Neural cell (in vitro differentiated cells): ENCODE data around the gene ZNF512B. TPM values are rescaled to one million over a fixed set of nuclear protein-coding genes. Genes with fewer than 3 reads are reported as not detected.

Experiments
- H2AFZ ChIP-seq: fragments of 200-600, 300-800 bp; sonication (generic), shearing (Covaris generic); 2 replicates; pipeline ENCODE4 v1.6.0; 2014; ENCODE audit warnings: low read depth, mild to moderate bottlenecking, antibody characterized with exemption, low read length, moderate library complexity
- H3F3A ChIP-seq: fragments of 200-600 bp; shearing (Covaris generic); 2 replicates; pipeline ENCODE4 v1.6.1; 2016; ENCODE audit warnings: mild to moderate bottlenecking, moderate library complexity, mixed read lengths, antibody characterized with exemption, low read length; ENCODE audit not compliant: insufficient read depth, poor library complexity, severe bottlenecking
- H3K27ac ChIP-seq: fragments of 200-600, 300-800 bp; sonication (generic), shearing (Covaris generic); 2 replicates; pipeline ENCODE4 v1.5.1; 2014; ENCODE audit warnings: mild to moderate bottlenecking, low read length, moderate library complexity
- H3K27me3 ChIP-seq: fragments of 300-800, 200-600 bp; sonication (generic), shearing (Covaris generic); 2 replicates; pipeline ENCODE4 v1.6.0; 2014; ENCODE audit warnings: mild to moderate bottlenecking, low read depth, low read length, moderate library complexity; ENCODE audit not compliant: insufficient read depth
- H3K36me3 ChIP-seq: fragments of 300-800, 200-600 bp; sonication (generic), shearing (Covaris generic); 2 replicates; pipeline ENCODE4 v1.5.1; 2014; ENCODE audit warnings: mild to moderate bottlenecking, antibody characterized with exemption, low read length, moderate library complexity; ENCODE audit not compliant: insufficient read depth
- H3K4me2 ChIP-seq: fragments of 300-800, 200-600 bp; sonication (generic), shearing (Covaris generic); 2 replicates; pipeline ENCODE4 v1.6.0; 2014; ENCODE audit warnings: mild to moderate bottlenecking, low read length
- H3K4me3 ChIP-seq: fragments of 300-800, 200-600 bp; sonication (generic), shearing (Covaris generic); 2 replicates; pipeline ENCODE4 v1.5.1; 2014; ENCODE audit warnings: mild to moderate bottlenecking, low read length, moderate library complexity
- H3K79me2 ChIP-seq: fragments of 200-600 bp; shearing (Covaris generic); replicated peaks from 2 replicates; pipeline ENCODE4 v1.6.0; 2014; ENCODE audit warnings: mild to moderate bottlenecking, low read length, moderate library complexity; ENCODE audit not compliant: insufficient read depth
- H3K9ac ChIP-seq: fragments of 300-800, 200-600 bp; sonication (generic), shearing (Covaris generic); 2 replicates; pipeline ENCODE4 v1.6.1; 2016; ENCODE audit warnings: mild to moderate bottlenecking, low read length, mixed read lengths
- H3K9me2 ChIP-seq: fragments of 200-600 bp; shearing (Covaris generic); 2 replicates; pipeline ENCODE4 v1.6.1; 2016; ENCODE audit warnings: mild to moderate bottlenecking, low read length, mixed read lengths; ENCODE audit not compliant: insufficient read depth
- H3K9me3 ChIP-seq: fragments of 200-600, 300-800 bp; sonication (generic), shearing (Covaris generic); 2 replicates; pipeline ENCODE4 v1.6.1; 2016; ENCODE audit warnings: mild to moderate bottlenecking, mixed run types, low read length, moderate library complexity, mixed read lengths
- H4K20me1 ChIP-seq: fragments of 200-600 bp; shearing (Covaris generic); 2 replicates; pipeline ENCODE4 v1.6.1; 2016; ENCODE audit warnings: mild to moderate bottlenecking, mixed run types; ENCODE audit not compliant: insufficient read depth
- CTCF ChIP-seq: fragments of 450-650 bp; IDR thresholded peaks from 2 replicates; pipeline ENCODE4 v1.5.1; 2014; ENCODE audit warnings: antibody characterized with exemption, mild to moderate bottlenecking, moderate library complexity; ENCODE audit not compliant: poor library complexity, severe bottlenecking
- EP300 ChIP-seq: fragments of 450-650 bp; conservative IDR thresholded peaks from 2 replicates; pipeline ENCODE4 v1.6.1; 2014; ENCODE audit warnings: antibody characterized with exemption, mild to moderate bottlenecking, moderate library complexity; ENCODE audit not compliant: poor library complexity, severe bottlenecking
- EZH2 ChIP-seq: fragments of 200-600, 300-800 bp; shearing (Covaris generic), sonication (generic); IDR thresholded peaks from 2 replicates; pipeline ENCODE4 v1.6.1; 2014; ENCODE audit warnings: antibody characterized with exemption, low read length, borderline replicate concordance, mild to moderate bottlenecking; ENCODE audit not compliant: insufficient read depth, poor library complexity, severe bottlenecking
- MXI1 ChIP-seq: fragments of 450-650 bp; conservative IDR thresholded peaks from 2 replicates; pipeline ENCODE4 v1.6.1; 2014; ENCODE audit warnings: antibody characterized with exemption, mild to moderate bottlenecking; ENCODE audit not compliant: poor library complexity, severe bottlenecking
- POLR2AphosphoS5 ChIP-seq: IDR thresholded peaks from 2 replicates; pipeline ENCODE4 v1.6.1; 2012
- RAD21 ChIP-seq: fragments of 450-650 bp; conservative IDR thresholded peaks from 2 replicates; pipeline ENCODE4 v1.6.1; 2014; ENCODE audit warnings: antibody characterized with exemption, mild to moderate bottlenecking, moderate library complexity
- REST ChIP-seq: IDR thresholded peaks from 2 replicates; pipeline ENCODE4 v1.6.1; 2012; ENCODE audit warnings: borderline replicate concordance
- SMC3 ChIP-seq: fragments of 450-650 bp; conservative IDR thresholded peaks from 2 replicates; pipeline ENCODE4 v1.6.1; 2014; ENCODE audit warnings: antibody characterized with exemption, mild to moderate bottlenecking, moderate library complexity; ENCODE audit not compliant: poor library complexity
- TAF1 ChIP-seq: IDR thresholded peaks from 2 replicates; pipeline ENCODE4 v1.6.1; 2012; ENCODE audit warnings: low read depth
- polyA plus RNA-seq: library from polyadenylated mRNA; depleted of rRNA; stranded (reverse); fragments of >200 nt; gene quantifications from 2 replicates; pipeline ENCODE4 v1.2.3, GENCODE V29; 2014

Gene ZNF512B
- polyA plus RNA-seq, 1 donor from 2014 or later = 25.7 TPM

GRCh38 chr20:63941282-63942081 lies 28.2 kb downstream of the ZNF512B start:
- Histone ChIP-seq H3K4me3 (no peak overlapping the region), H3K27ac (no peak overlapping the region), H3K27me3 (no peaks in the 10 kb centered on the region), H2AFZ (no peak overlapping the region), H3K36me3 (no peaks in the 10 kb centered on the region), H3K9ac (no peak overlapping the region), H4K20me1 (no peaks in the 10 kb centered on the region), H3K79me2 (peaks cover 1% of the 10 kb centered on the region), H3F3A (no peaks in the 10 kb centered on the region), H3K9me2 (no peaks in the 10 kb centered on the region), H3K9me3 (no peaks in the 10 kb centered on the region), H3K4me2 (no peak overlapping the region)
- TF ChIP-seq TAF1 (no peak), REST (no peak), SMC3 (no peak)

- Histone ChIP-seq H3K4me3 (no peak overlapping the region), H2AFZ (no peak overlapping the region), H4K20me1 (no peaks in the 10 kb centered on the region), H3K9ac (no peak overlapping the region), H3K27ac (no peak overlapping the region), H3K27me3 (no peaks in the 10 kb centered on the region), H3K36me3 (no peaks in the 10 kb centered on the region), H3F3A (no peaks in the 10 kb centered on the region), H3K79me2 (no peaks in the 10 kb centered on the region), H3K4me2 (no peak overlapping the region), H3K9me2 (no peaks in the 10 kb centered on the region), H3K9me3 (no peaks in the 10 kb centered on the region)
- TF ChIP-seq REST (no peak), POLR2AphosphoS5 (no peak), SMC3 (no peak), MXI1 (no peak), EZH2 (no peak), TAF1 (no peak), CTCF (no peak), EP300 (no peak), RAD21 (no peak)
These were observed 29.1 kb downstream of the ZNF512B start for GRCh38 chr20:63940472-63941266.
